ENCODE measurements around the gene TSHZ3.
A peak's percentile ranks its signal among the peaks of the same experiment; 100 is the strongest.

The TSHZ3 gene

DNA sequence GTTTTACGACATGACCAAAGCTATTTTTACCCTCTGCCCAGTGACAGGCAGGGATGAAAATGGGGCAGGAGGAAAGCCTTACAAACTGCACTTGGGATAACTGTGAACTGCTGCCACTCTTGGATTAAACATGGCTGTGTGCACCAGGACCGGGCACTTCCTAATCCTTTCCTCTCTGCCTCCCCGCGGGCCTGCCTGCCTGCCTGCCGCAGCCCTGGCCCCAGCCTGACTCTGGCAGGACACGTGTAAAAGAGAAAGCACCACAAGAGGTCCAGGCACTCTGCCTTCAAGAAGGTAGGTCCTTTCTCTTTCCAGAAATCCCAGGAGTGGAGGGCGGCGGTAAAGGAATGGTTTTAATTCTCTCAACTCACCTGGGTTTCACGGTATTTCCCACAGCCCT lies 4.8 kb downstream of the TSHZ3 start:
- no peaks in the 10 kb centered on the region for H3K9me2 ChIP-seq (replicated peaks; ENCODE audit: low read depth, low read length)
- H4K20me1 ChIP-seq (ENCODE audit: insufficient read depth, low read length, poor library complexity, severe bottlenecking), result peaks cover 8% of the 10 kb centered on the region
- H3K79me2 ChIP-seq (ENCODE audit: insufficient read depth, low read length), result peaks cover 22% of the 10 kb centered on the region
- no peak overlapping the region for H3K4me2 ChIP-seq (ENCODE audit: low read depth, low read length, poor library complexity, severe bottlenecking)
- H2AFZ ChIP-seq (ENCODE audit: low read length), result no peak overlapping the region
- no peaks in the 10 kb centered on the region for H3K36me3 ChIP-seq (ENCODE audit: insufficient read depth, low read length)
- no peaks in the 10 kb centered on the region for H3K27me3 ChIP-seq (ENCODE audit: insufficient read depth, low read length, poor library complexity, severe bottlenecking)
- no peak overlapping the region for H3K4me3 ChIP-seq (ENCODE audit: low read length, poor library complexity, severe bottlenecking)
- no peaks in the 10 kb centered on the region for H3K9me3 ChIP-seq (ENCODE audit: insufficient read depth, low read depth, low read length)
- H3K9ac ChIP-seq (ENCODE audit: low read depth, low read length, poor library complexity, severe bottlenecking), result no peak overlapping the region
- TF ChIP-seq EZH2phosphoT487 (IDR thresholded peaks at IDR 0.05; ENCODE audit: borderline replicate concordance), result no peak
- TF ChIP-seq, protein P1, sequence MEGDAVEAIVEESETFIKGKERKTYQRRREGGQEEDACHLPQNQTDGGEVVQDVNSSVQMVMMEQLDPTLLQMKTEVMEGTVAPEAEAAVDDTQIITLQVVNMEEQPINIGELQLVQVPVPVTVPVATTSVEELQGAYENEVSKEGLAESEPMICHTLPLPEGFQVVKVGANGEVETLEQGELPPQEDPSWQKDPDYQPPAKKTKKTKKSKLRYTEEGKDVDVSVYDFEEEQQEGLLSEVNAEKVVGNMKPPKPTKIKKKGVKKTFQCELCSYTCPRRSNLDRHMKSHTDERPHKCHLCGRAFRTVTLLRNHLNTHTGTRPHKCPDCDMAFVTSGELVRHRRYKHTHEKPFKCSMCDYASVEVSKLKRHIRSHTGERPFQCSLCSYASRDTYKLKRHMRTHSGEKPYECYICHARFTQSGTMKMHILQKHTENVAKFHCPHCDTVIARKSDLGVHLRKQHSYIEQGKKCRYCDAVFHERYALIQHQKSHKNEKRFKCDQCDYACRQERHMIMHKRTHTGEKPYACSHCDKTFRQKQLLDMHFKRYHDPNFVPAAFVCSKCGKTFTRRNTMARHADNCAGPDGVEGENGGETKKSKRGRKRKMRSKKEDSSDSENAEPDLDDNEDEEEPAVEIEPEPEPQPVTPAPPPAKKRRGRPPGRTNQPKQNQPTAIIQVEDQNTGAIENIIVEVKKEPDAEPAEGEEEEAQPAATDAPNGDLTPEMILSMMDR (conservative IDR thresholded peaks at IDR 0.05; ENCODE audit: low read length), result no peak
- peaks cover 10% of the 10 kb centered on the region for H3K4me1 ChIP-seq (ENCODE audit: insufficient read depth, low read length, poor library complexity, severe bottlenecking)
- no peaks in the 10 kb centered on the region for H3F3A ChIP-seq (ENCODE audit: low read depth)

DNA sequence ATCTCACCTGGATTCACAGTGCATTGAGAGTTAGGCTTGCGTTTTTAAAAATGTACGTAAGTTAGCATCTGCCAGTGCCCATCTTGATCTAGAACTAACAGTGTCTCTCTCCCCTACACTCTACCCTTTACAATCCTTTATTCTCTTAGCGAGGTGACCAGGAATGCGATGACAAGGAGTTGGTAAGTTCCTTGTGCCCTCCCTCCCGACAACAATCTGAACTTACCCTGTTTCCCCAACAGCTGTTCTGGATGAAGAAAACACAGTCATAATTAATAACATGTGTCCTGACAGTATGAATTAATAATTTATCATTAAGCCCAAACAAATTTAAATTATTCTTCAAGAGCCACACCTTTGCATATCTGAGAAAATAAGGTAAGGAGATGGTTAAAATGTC lies 6.3 kb downstream of the TSHZ3 start:
- H4K20me1 ChIP-seq (ENCODE audit: insufficient read depth, low read length, poor library complexity, severe bottlenecking), result peaks cover 10% of the 10 kb centered on the region
- H3K4me1 ChIP-seq (ENCODE audit: insufficient read depth, low read length, poor library complexity, severe bottlenecking), result peaks cover 10% of the 10 kb centered on the region

DNA sequence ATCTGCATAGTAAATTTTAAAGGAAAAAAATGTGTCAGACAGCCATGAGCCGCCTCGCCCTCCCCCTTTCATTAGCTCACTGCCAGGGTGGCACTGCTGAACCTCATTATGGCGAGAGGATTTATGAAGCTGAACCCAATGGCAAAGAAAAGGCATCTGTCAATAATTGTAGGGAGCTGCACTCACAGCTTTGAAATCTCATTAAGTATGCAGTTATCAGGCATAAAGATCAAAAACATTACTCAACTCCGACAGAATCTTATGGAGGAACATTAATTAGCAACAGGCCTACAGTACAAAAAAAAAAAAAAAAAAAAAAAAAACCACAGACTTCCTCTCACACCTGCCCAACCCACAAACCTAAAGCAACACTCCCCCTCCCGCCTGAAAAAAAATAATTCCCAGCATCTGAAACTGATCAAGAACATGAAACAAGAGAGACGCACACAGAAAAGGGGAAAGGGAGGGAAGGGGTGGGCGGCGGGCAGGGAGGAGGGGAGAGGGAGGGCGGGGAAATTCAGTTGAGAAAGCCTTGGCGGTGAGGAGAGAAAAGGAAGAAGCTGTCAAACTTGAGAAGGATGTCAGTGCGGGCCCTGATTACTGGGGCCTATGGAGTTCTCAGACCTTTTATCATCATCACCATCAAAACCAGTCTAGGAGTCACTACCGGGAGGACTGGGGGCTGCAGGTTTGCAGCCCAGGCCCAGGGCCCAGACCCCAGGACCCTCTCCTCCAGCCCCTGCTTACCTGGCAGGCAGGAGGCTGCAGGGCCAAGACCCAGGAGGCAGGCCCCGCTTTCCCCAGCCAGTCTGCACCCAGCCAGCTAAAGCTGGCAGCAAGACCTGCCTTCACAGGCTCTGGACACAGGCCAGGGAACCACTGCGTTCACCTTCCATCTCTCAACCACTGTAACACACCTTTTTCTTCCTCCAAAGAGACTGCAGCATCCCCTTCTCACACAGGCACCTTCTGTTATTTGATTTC lies 8.9 kb downstream of the TSHZ3 start:
- Histone ChIP-seq H3K4me2 (ENCODE audit: low read depth, low read length, poor library complexity, severe bottlenecking) (peak overlapping the region; percentile 47), H3K9me3 (ENCODE audit: insufficient read depth, low read depth, low read length) (no peaks in the 10 kb centered on the region), H4K20me1 (ENCODE audit: insufficient read depth, low read length, poor library complexity, severe bottlenecking) (peaks cover 9% of the 10 kb centered on the region), H3K9me2 (replicated peaks; ENCODE audit: low read depth, low read length) (no peaks in the 10 kb centered on the region), H3F3A (ENCODE audit: low read depth) (no peaks in the 10 kb centered on the region), H3K9ac (ENCODE audit: low read depth, low read length, poor library complexity, severe bottlenecking) (no peak overlapping the region), H3K36me3 (ENCODE audit: insufficient read depth, low read length) (no peaks in the 10 kb centered on the region), H2AFZ (ENCODE audit: low read length) (no peak overlapping the region), H3K27me3 (ENCODE audit: insufficient read depth, low read length, poor library complexity, severe bottlenecking) (no peaks in the 10 kb centered on the region), H3K4me3 (ENCODE audit: low read length, poor library complexity, severe bottlenecking) (peak overlapping the region; percentile 37), H3K4me1 (ENCODE audit: insufficient read depth, low read length, poor library complexity, severe bottlenecking) (peaks cover 10% of the 10 kb centered on the region), H3K79me2 (ENCODE audit: insufficient read depth, low read length) (peaks cover 7% of the 10 kb centered on the region; the same call in 1 of the 2 replicates)
- TF ChIP-seq EZH2phosphoT487 (IDR thresholded peaks at IDR 0.05; ENCODE audit: borderline replicate concordance), result no peak
- TF ChIP-seq, protein P1 (conservative IDR thresholded peaks at IDR 0.05; ENCODE audit: low read length), result no peak

More for the DNA sequence above, 6.3 kb downstream of the TSHZ3 start:
- Histone ChIP-seq H3K9me2 (replicated peaks; ENCODE audit: low read depth, low read length) (no peaks in the 10 kb centered on the region), H3F3A (ENCODE audit: low read depth) (no peaks in the 10 kb centered on the region), H3K9me3 (ENCODE audit: insufficient read depth, low read depth, low read length) (no peaks in the 10 kb centered on the region), H3K36me3 (ENCODE audit: insufficient read depth, low read length) (no peaks in the 10 kb centered on the region), H3K27me3 (ENCODE audit: insufficient read depth, low read length, poor library complexity, severe bottlenecking) (no peaks in the 10 kb centered on the region), H2AFZ (ENCODE audit: low read length) (no peak overlapping the region), H3K4me3 (ENCODE audit: low read length, poor library complexity, severe bottlenecking) (no peak overlapping the region), H3K79me2 (ENCODE audit: insufficient read depth, low read length) (peaks cover 20% of the 10 kb centered on the region), H3K9ac (ENCODE audit: low read depth, low read length, poor library complexity, severe bottlenecking) (no peak overlapping the region), H3K4me2 (ENCODE audit: low read depth, low read length, poor library complexity, severe bottlenecking) (no peak overlapping the region)
- TF ChIP-seq EZH2phosphoT487 (IDR thresholded peaks at IDR 0.05; ENCODE audit: borderline replicate concordance), result no peak
- TF ChIP-seq, protein P1 (conservative IDR thresholded peaks at IDR 0.05; ENCODE audit: low read length), result no peak

Measured in Loucy (cell line).